ENCODE data around the gene SOSTDC1.
"Not testable (repeated sequence)": the region's sequence is repeated elsewhere in the genome, so short reads cannot be mapped to it uniquely, and the experiment has no call there.

- TF ChIP-seq, protein P1, sequence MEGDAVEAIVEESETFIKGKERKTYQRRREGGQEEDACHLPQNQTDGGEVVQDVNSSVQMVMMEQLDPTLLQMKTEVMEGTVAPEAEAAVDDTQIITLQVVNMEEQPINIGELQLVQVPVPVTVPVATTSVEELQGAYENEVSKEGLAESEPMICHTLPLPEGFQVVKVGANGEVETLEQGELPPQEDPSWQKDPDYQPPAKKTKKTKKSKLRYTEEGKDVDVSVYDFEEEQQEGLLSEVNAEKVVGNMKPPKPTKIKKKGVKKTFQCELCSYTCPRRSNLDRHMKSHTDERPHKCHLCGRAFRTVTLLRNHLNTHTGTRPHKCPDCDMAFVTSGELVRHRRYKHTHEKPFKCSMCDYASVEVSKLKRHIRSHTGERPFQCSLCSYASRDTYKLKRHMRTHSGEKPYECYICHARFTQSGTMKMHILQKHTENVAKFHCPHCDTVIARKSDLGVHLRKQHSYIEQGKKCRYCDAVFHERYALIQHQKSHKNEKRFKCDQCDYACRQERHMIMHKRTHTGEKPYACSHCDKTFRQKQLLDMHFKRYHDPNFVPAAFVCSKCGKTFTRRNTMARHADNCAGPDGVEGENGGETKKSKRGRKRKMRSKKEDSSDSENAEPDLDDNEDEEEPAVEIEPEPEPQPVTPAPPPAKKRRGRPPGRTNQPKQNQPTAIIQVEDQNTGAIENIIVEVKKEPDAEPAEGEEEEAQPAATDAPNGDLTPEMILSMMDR (IDR thresholded peaks at IDR 0.05; ENCODE audit: low read depth, low read length) = not testable (repeated sequence)
- TF ChIP-seq, protein P2, sequence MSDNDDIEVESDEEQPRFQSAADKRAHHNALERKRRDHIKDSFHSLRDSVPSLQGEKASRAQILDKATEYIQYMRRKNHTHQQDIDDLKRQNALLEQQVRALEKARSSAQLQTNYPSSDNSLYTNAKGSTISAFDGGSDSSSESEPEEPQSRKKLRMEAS (IDR thresholded peaks at IDR 0.05; ENCODE audit: low read depth, low read length) = not testable (repeated sequence)
Measured at GRCh38 chr7:16456303-16456702, 9.2 kb downstream of the SOSTDC1 start.

Data from NB4 (cell line).